CD4-positive, alpha-beta T cell (primary cell): ENCODE measurements around the gene DNMT1. TPM values are rescaled to one million over a fixed set of nuclear protein-coding genes. Genes with fewer than 3 reads are reported as not detected.
A peak's percentile ranks its signal among the peaks of the same experiment; 100 is the strongest.

Experiments used
- ATAC-seq: fragments of 200-7000 bp; cut with Tn5 transposase; one replicate; pipeline ENCODE4 v1.10.0; 2022; ENCODE audit warnings: mild to moderate bottlenecking; ENCODE audit not compliant: poor library complexity
- CTCF ChIA-PET: fragments of 350-600 bp; sonication (Branson Sonifier 250); formaldehyde crosslinking; loops from one replicate; lab custom pipeline; 2021; ENCODE audit warnings: antibody characterized with exemption, inconsistent platforms; lab: Charles Lee
- POLR2A ChIA-PET: fragments of 350-600 bp; sonication (Branson Sonifier 250); formaldehyde crosslinking; loops from one replicate; lab custom pipeline; 2021; ENCODE audit warnings: antibody characterized with exemption, inconsistent platforms; lab: Charles Lee
- DNase-seq, 14 experiments: peaks; one replicate each; pipeline ENCODE4 v3.0.0-alpha.2; 2013 to 2020; ENCODE audit warnings: mixed read lengths in 2 of 14
- H3K27ac ChIP-seq, 2 donors: one replicate each; pipeline versions ENCODE4 v1.5.1 to v1.7.0; 2013; ENCODE audit warnings: low read length in 2 of 2, low read depth in 1 of 2, mild to moderate bottlenecking in 1 of 2
- H3K27me3 ChIP-seq, 2 experiments: 1 replicate in 1 of 2; 2 replicates in 1 of 2; pipeline versions ENCODE4 v1.6.1 to v1.7.0; 2013; ENCODE audit warnings: low read length in 2 of 2, control low read depth in 1 of 2, mild to moderate bottlenecking in 1 of 2, moderate library complexity in 1 of 2; ENCODE audit not compliant: insufficient read depth in 2 of 2, control insufficient read depth in 1 of 2
- H3K36me3 ChIP-seq: one replicate; pipeline ENCODE4 v1.6.1; 2013; ENCODE audit warnings: low read length, control low read depth; ENCODE audit not compliant: insufficient read depth
- H3K4me1 ChIP-seq: one replicate; pipeline ENCODE4 v1.6.1; 2013; ENCODE audit warnings: low read length, control low read depth; ENCODE audit not compliant: insufficient read depth
- H3K4me3 ChIP-seq: one replicate; pipeline ENCODE4 v1.5.1; 2013; ENCODE audit warnings: mild to moderate bottlenecking, low read length, moderate library complexity
- H3K9me3 ChIP-seq, 2 experiments: 1 replicate in 1 of 2; 2 replicates in 1 of 2; pipeline versions ENCODE4 v1.6.1 to v1.7.0; 2013; ENCODE audit warnings: low read length in 2 of 2, mild to moderate bottlenecking in 2 of 2, control low read depth in 1 of 2, moderate library complexity in 1 of 2; ENCODE audit not compliant: control insufficient read depth in 1 of 2, insufficient read depth in 1 of 2
- H3K27ac Mint-ChIP-seq: one replicate; pipeline ENCODE4 v1.8.0; 2020; ENCODE audit warnings: mixed read lengths
- H3K27me3 Mint-ChIP-seq: one replicate; pipeline ENCODE4 v1.8.0; 2021; ENCODE audit warnings: mixed read lengths
- H3K36me3 Mint-ChIP-seq: one replicate; pipeline ENCODE4 v1.8.0; 2021; ENCODE audit warnings: low read depth, mixed read lengths
- H3K4me1 Mint-ChIP-seq: one replicate; pipeline ENCODE4 v1.8.0; 2021; ENCODE audit warnings: low read depth, mixed read lengths
- H3K4me3 Mint-ChIP-seq: one replicate; pipeline ENCODE4 v1.8.0; 2020; ENCODE audit warnings: mild to moderate bottlenecking, mixed read lengths
- H3K9me3 Mint-ChIP-seq: one replicate; pipeline ENCODE4 v1.8.0; 2020; ENCODE audit warnings: mixed read lengths
- CTCF ChIP-seq: fragments of 200-600 bp; IDR thresholded peaks from one replicate; pipeline ENCODE4 v1.8.0; 2022; ENCODE audit warnings: antibody characterized with exemption, mild to moderate bottlenecking
- intact Hi-C, 2 experiments: fragments of 100-400 bp; cut with DNase I in 1 of 2; cut with micrococcal nuclease in 1 of 2; formaldehyde crosslinking; loops; one replicate each; pipeline versions ENCODE4 v1.15.1 to v1.9.0; 2023 to 2025; cut with DNase I, micrococcal nuclease
- total RNA-seq, 174 experiments: library from RNA in 2 of 174; stranded (reverse) in 2 of 174; gene quantifications; one replicate each; pipeline ENCODE4 v1.2.3 and lab custom pipeline; 2021 to 2026

DNMT1 gene
- total RNA-seq, 2 experiments from 2014 or later = 159 to 160 TPM

GRCh38 chr19:10110972-10111317, 83.8 kb downstream of the DNMT1 start:
- DNase-seq (no peak), ATAC-seq (no peak)
- peaks cover 68% of the 10 kb centered on the region for H3K36me3 ChIP-seq
- intact Hi-C loops = loop anchor here in 1 of 2 experiments (5.0 kb wide), 1 partner anchor 179 kb away; no protein-coding TSS in a partner anchor
- H3K4me3 Mint-ChIP-seq = peak overlapping the region; percentile 15
- TF ChIP-seq CTCF = no peak
- peaks cover 79% of the 10 kb centered on the region for H3K36me3 Mint-ChIP-seq
- H3K27ac ChIP-seq = peak overlapping the region in 1 of 2 donors; percentile 63
- no peaks in the 10 kb centered on the region for H3K27me3 ChIP-seq
- ChIA-PET CTCF (no interaction called here), POLR2A (no interaction called here)
- no peaks in the 10 kb centered on the region for H3K9me3 ChIP-seq
- no peaks in the 10 kb centered on the region for H3K9me3 Mint-ChIP-seq
- H3K27ac Mint-ChIP-seq = peak overlapping the region; percentile 98
- H3K4me1 ChIP-seq = peaks cover 82% of the 10 kb centered on the region
- H3K4me3 ChIP-seq = no peak overlapping the region
- peaks cover 4% of the 10 kb centered on the region for H3K27me3 Mint-ChIP-seq
- H3K4me1 Mint-ChIP-seq = peaks cover 42% of the 10 kb centered on the region

GRCh38 chr19:10110076-10110971, 84.4 kb downstream of the DNMT1 start:
- no peak for ATAC-seq
- no peak for TF ChIP-seq CTCF
- CTCF ChIA-PET = no interaction called here
- H3K4me1 Mint-ChIP-seq = peaks cover 48% of the 10 kb centered on the region
- Histone ChIP-seq H3K27me3 (no peaks in the 10 kb centered on the region), H3K4me1 (peaks cover 82% of the 10 kb centered on the region), H3K27ac (no peak overlapping the region), H3K9me3 (no peaks in the 10 kb centered on the region), H3K4me3 (no peak overlapping the region), H3K36me3 (peaks cover 62% of the 10 kb centered on the region)
- H3K27ac Mint-ChIP-seq = peak overlapping the region; percentile 77
- H3K9me3 Mint-ChIP-seq = no peaks in the 10 kb centered on the region
- POLR2A ChIA-PET = interaction anchor here (1.0 to 1.2 kb wide), 2 partner anchors 15 to 32 kb away, joined by 3 to 4 read pairs; no protein-coding TSS in a partner anchor
- intact Hi-C loops = loop anchor here in 1 of 2 experiments (5.0 kb wide), 1 partner anchor 178 kb away; no protein-coding TSS in a partner anchor
- H3K36me3 Mint-ChIP-seq = peaks cover 75% of the 10 kb centered on the region
- peak in 1 of 14 experiments; percentile 33 for DNase-seq
- peaks cover 4% of the 10 kb centered on the region for H3K27me3 Mint-ChIP-seq
- H3K4me3 Mint-ChIP-seq = peak overlapping the region; percentile 20

- ATAC-seq (no peak), DNase-seq (no peak)
- peaks cover 56% of the 10 kb centered on the region for H3K4me1 Mint-ChIP-seq
- H3K36me3 ChIP-seq = peaks cover 54% of the 10 kb centered on the region
- H3K4me1 ChIP-seq = peaks cover 89% of the 10 kb centered on the region
- H3K4me3 ChIP-seq = no peak overlapping the region
- no peaks in the 10 kb centered on the region for H3K9me3 Mint-ChIP-seq
- H3K4me3 Mint-ChIP-seq = peak overlapping the region; percentile 30
- H3K27ac ChIP-seq = no peak overlapping the region
- H3K36me3 Mint-ChIP-seq = peaks cover 71% of the 10 kb centered on the region
- ChIA-PET CTCF (interaction anchor here (0.6 kb wide), 1 partner anchor 141 kb away, joined by 3 read pairs; no protein-coding TSS in a partner anchor), POLR2A (interaction anchor here (1.0 to 1.2 kb wide), 2 partner anchors 14 to 33 kb away, joined by 3 to 4 read pairs; no protein-coding TSS in a partner anchor)
- H3K27me3 Mint-ChIP-seq = peaks cover 4% of the 10 kb centered on the region
- no peak for TF ChIP-seq CTCF
- H3K27ac Mint-ChIP-seq = peak overlapping the region; percentile 47
- intact Hi-C loops = loop anchor here (5.0 to 10.0 kb wide), 3 partner anchors 83 to 295 kb away; partner anchors contain the start of genes CDC37 (in 1 of the 2), DNMT1 (in 1 of the 2) and MRPL4 (in 1 of the 2)
- no peaks in the 10 kb centered on the region for H3K9me3 ChIP-seq
- no peaks in the 10 kb centered on the region for H3K27me3 ChIP-seq
Measured at GRCh38 chr19:10109528-10109927, 85.2 kb downstream of the DNMT1 start.
